ENCODE measurements around the gene NKAPD1. TPM values are rescaled to one million over a fixed set of nuclear protein-coding genes. Genes with fewer than 3 reads are reported as not detected.

NKAPD1 gene, protein sequence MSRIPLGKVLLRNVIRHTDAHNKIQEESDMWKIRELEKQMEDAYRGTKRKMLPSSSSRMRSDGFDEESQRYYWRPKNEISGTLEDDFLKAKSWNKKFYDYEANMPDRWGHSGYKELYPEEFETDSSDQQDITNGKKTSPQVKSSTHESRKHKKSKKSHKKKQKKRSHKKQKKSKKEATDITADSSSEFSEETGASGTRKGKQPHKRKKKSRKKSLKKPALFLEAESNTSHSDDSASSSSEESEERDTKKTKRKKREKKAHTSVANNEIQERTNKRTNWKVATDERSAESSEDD
- 12.3 to 21.3 TPM (median 14.9 TPM) in 5 replicates for total RNA-seq (2022; extraction: Qiagen RNA extraction)

DNA sequence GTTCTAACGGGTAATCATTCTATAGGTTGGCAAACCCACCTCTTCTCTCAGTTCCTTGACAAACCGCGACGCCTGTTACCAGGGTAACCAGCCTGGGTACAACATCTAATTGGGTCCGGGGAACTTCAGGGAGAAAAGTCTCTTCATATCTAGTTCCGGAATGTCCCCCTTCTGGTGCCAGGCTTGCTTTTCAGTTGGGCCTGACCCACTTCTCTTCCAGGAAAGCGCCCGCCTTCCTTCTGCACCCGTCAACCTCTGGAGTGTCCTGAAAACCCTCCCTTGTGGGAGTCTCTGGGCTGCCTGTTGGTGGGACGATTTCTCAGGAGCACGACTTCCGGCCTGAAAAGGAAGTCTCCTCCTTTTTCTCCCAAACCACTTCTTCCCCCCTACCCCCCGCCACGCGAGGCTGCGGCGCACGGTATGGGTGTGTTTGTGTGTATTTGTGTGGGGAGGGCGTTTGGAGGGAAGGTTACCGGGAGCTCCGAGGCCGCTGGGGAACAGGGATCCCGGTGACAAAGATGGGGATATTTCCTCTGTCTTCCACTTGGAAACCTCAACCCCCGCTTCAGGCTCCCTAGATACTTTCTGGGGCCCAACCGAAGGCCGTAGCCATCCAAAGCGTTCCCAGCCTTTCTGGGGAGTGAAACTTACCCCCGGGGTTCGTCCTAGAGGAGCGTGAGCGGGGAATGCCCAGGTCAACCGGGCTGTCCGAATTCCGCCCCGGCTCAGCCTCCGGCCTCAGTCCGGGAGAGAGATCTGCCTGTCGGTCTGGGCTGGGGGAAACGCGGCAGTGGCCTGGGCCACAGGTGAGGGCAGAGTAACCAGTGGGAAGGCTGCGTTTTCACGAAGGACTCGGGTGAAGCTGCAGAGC lies at the start of gene NKAPD1, which contains the start of gene PIH1D2:
TSS of gene NKAPD1 (plus strand) at position 359 of the 871 bp plus-strand sequence. CDS start 1,276 bp downstream, outside the sequence.
TSS of gene PIH1D2 (minus strand) at position 77 of the 871 bp plus-strand sequence. CDS start 843 bp downstream, outside the sequence.

DNA sequence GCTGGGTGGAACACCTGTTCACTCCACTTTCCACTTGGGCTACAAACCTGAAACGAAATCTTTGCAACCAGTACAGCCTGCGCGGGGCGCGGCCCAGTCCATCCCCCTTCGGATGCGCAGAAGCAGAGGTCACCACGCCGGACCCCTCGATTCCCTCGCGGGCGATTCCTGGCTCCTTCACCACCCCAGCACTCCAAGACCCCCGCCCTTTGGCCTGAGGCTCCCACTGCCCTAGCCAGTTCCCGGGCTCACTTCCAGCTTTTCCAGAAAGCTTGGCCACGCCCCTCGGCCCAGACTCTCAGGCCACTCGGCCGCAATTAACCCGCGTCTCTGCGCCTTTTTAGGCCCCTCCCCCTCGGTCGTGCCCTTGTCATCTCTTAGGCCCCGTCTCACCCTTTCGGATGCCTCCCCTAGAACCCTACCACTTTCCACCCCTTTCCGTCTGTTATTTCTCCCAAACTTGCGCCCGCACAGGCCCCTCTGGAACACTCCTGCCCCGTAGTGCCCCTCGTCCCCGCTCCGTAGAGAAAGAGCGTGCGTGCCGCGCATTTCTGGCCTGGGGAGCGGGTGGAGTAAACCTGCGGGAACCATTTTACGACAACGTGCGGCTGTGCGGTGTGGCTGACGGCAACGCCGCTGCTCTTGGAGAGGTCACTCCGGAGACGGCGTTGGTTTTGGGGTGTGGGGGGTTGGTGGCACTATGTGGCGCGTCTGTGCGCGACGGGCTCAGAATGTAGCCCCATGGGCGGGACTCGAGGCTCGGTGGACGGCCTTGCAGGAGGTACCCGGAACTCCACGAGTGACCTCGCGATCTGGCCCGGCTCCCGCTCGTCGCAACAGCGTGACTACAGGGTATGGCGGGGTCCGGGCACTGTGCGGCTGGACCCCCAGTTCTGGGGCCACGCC lies 49.1 kb upstream of the NKAPD1 start, which contains the start of gene DLAT:
TSS of gene DLAT (plus strand) at position 636 of the 906 bp plus-strand sequence. CDS start at position 701, 65 bp downstream.

DNA sequence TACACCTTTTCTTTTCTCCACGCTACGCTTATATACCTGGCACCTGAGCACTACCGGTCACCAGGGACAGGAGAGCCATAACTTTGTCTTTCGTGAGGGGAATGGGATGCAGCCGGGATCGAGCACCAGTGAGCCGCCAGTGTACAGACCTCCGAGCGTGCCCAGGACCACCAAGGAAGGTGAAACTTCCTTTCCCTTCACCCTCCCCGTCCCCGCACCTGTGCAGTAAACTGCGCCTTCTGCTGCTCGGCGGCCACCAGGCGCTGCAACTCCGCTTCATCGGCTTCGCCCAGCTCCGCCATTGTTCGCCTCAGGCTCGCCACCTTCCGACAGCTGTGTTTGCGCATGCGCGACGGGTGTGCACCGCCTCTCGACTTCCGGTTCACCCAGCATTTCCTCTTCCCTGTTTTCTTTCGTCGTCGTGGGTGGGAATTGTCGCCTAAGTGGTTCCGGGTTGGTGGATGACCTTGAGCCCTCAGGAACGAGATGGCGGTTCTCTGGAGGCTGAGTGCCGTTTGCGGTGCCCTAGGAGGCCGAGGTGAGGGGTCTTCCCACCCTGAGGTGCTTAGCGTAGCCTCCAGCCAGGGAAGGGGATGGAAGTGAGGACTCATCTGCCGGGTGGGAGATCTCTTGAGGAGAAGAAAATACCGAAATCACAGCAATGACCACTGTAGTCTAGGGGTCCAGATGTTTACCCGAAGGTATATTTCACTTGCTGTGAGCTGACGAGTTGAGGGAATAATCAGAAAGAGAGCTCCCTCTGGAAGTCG lies 12.5 kb downstream of the NKAPD1 start, which contains the start of the genes SDHD and TIMM8B:
TSS of gene SDHD (plus strand) at position 452 of the 770 bp plus-strand sequence. CDS start at position 487, 35 bp downstream.
TSS of gene TIMM8B (minus strand) at position 335 of the 770 bp plus-strand sequence. CDS start at position 302, 33 bp downstream.

Other genes starting within 250 kb of the NKAPD1 start
- 18.6 to 21.2 TPM (median 19.2 TPM) in 5 replicates for gene ALG9, start 202.7 kb upstream of the NKAPD1 start, total RNA-seq (2022; extraction: Qiagen RNA extraction)
- gene FDXACB1, start 195.1 kb upstream of the NKAPD1 start, total RNA-seq (2022; extraction: Qiagen RNA extraction): 1.4 to 1.6 TPM (median 1.5 TPM) in 5 replicates
- gene CFAP68, start 194.8 kb upstream of the NKAPD1 start, total RNA-seq (2022; extraction: Qiagen RNA extraction): 30.2 to 35.4 TPM (median 31.7 TPM) in 5 replicates
- 12.8 to 27.1 TPM (median 15.4 TPM) in 5 replicates for gene CRYAB, start 162.5 kb upstream of the NKAPD1 start, total RNA-seq (2022; extraction: Qiagen RNA extraction)
- not detected in 5 replicates for gene HSPB2, start 161.6 kb upstream of the NKAPD1 start, total RNA-seq (2022; extraction: Qiagen RNA extraction)
- 0.12 to 0.31 TPM (median 0.21 TPM) in 4 of 5 replicates, not detected in the other for gene C11orf52, start 155.4 kb upstream of the NKAPD1 start, total RNA-seq (2022; extraction: Qiagen RNA extraction)
- 5.6 to 9.5 TPM (median 8.2 TPM) in 5 replicates for gene DIXDC1, start 137.0 kb upstream of the NKAPD1 start, total RNA-seq (2022; extraction: Qiagen RNA extraction)
- 23.6 to 34.4 TPM (median 28.1 TPM) in 5 replicates for gene DLAT, start 48.9 kb upstream of the NKAPD1 start, total RNA-seq (2022; extraction: Qiagen RNA extraction)
- 0.61 to 1.3 TPM (median 0.86 TPM) in 5 replicates for gene PIH1D2, start 282 bp upstream of the NKAPD1 start, total RNA-seq (2022; extraction: Qiagen RNA extraction)
- 61.4 to 72.8 TPM (median 68.1 TPM) in 5 replicates for gene TIMM8B, start 12.5 kb downstream of the NKAPD1 start, total RNA-seq (2022; extraction: Qiagen RNA extraction)
- gene SDHD, start 12.6 kb downstream of the NKAPD1 start, total RNA-seq (2022; extraction: Qiagen RNA extraction): 63.4 to 89.6 TPM (median 68.7 TPM) in 5 replicates
- gene IL18, start 89.8 kb downstream of the NKAPD1 start, total RNA-seq (2022; extraction: Qiagen RNA extraction): 86.2 to 98.7 TPM (median 87.2 TPM) in 5 replicates
- not detected in 5 replicates for gene TEX12, start 93.1 kb downstream of the NKAPD1 start, total RNA-seq (2022; extraction: Qiagen RNA extraction)
- 0.70 to 1.5 TPM (median 0.96 TPM) in 5 replicates for gene BCO2, start 101.2 kb downstream of the NKAPD1 start, total RNA-seq (2022; extraction: Qiagen RNA extraction)
- 26.9 to 29.5 TPM (median 28.1 TPM) in 5 replicates for gene PTS, start 152.1 kb downstream of the NKAPD1 start, total RNA-seq (2022; extraction: Qiagen RNA extraction)
- not detected in 5 replicates for gene PLET1, start 186.6 kb downstream of the NKAPD1 start, total RNA-seq (2022; extraction: Qiagen RNA extraction)

All from A549 treated with AZD2906 at 1 μM for 4 hours (cell line).